GM18505 (cell line): ENCODE data around the gene PAPPA.

ENCODE experiments used
- ATAC-seq: cut with Tn5 transposase; IDR thresholded peaks from one replicate; pipeline ENCODE4 v1.9.1; 2021; ENCODE audit not compliant: unreplicated experiment
- POLR2A ChIP-seq: IDR thresholded peaks from 4 replicates; pipeline ENCODE4 v1.6.1; 2011; ENCODE audit warnings: borderline replicate concordance; ENCODE audit not compliant: insufficient read depth, insufficient read length; ENCODE audit errors: extremely low read depth

The PAPPA gene

GRCh38 chr9:116298878-116299391 lies 145.3 kb downstream of the PAPPA start:
- no peak for ATAC-seq
- TF ChIP-seq POLR2A = no peak

GRCh38 chr9:116300360-116300870 lies 146.8 kb downstream of the PAPPA start:
- TF ChIP-seq POLR2A = no peak
- ATAC-seq = no peak

- no peak for TF ChIP-seq POLR2A
These were observed 149.7 kb downstream of the PAPPA start for GRCh38 chr9:116303270-116303669.

GRCh38 chr9:116303886-116304538 lies 150.4 kb downstream of the PAPPA start:
- TF ChIP-seq POLR2A = no peak
- no peak for ATAC-seq

More at GRCh38 chr9:116303270-116303669, 149.7 kb downstream of the PAPPA start:
- no peak for ATAC-seq

GRCh38 chr9:116304761-116305160 lies 151.2 kb downstream of the PAPPA start:
- no peak for ATAC-seq
- TF ChIP-seq POLR2A = no peak

GRCh38 chr9:116308076-116308475 lies 154.5 kb downstream of the PAPPA start:
- no peak for ATAC-seq
- no peak for TF ChIP-seq POLR2A

- no peak for ATAC-seq
- TF ChIP-seq POLR2A = no peak
These were observed 156.5 kb downstream of the PAPPA start for GRCh38 chr9:116309900-116310611.

- ATAC-seq = no peak
- no peak for TF ChIP-seq POLR2A
These were observed 158.6 kb downstream of the PAPPA start for GRCh38 chr9:116312221-116312620.

- TF ChIP-seq POLR2A = no peak
- no peak for ATAC-seq
These were observed 160.0 kb downstream of the PAPPA start for GRCh38 chr9:116313638-116314037.

- TF ChIP-seq POLR2A = no peak
- ATAC-seq = no peak
These were observed 162.7 kb downstream of the PAPPA start for GRCh38 chr9:116316246-116316645.

GRCh38 chr9:116317503-116317902 lies 163.9 kb downstream of the PAPPA start:
- no peak for ATAC-seq
- no peak for TF ChIP-seq POLR2A

GRCh38 chr9:116318468-116319374 lies 165.1 kb downstream of the PAPPA start:
- no peak for ATAC-seq
- TF ChIP-seq POLR2A = no peak

GRCh38 chr9:116319480-116319879 lies 165.9 kb downstream of the PAPPA start:
- no peak for TF ChIP-seq POLR2A
- no peak for ATAC-seq

GRCh38 chr9:116320290-116320689 lies 166.7 kb downstream of the PAPPA start:
- ATAC-seq = no peak
- no peak for TF ChIP-seq POLR2A

GRCh38 chr9:116322521-116322920 lies 168.9 kb downstream of the PAPPA start:
- TF ChIP-seq POLR2A = no peak
- ATAC-seq = no peak
